Hematopoietic multipotent progenitor cell treated with erythropoietin and hydrocortisone succinate and interleukin-3 and kit ligand, for 6 days (in vitro differentiated cells): ENCODE data around the gene INVS.
"Not testable (repeated sequence)": the region's sequence is repeated elsewhere in the genome, so short reads cannot be mapped to it uniquely, and the experiment has no call there.

Source experiments
- DNase-seq: peaks from one replicate; pipeline ENCODE4 v3.0.0-alpha.2; 2015

INVS gene

GRCh38 chr9:100098887-100099721, at the start of gene INVS, which contains the start of gene ERP44:
Gene INVS (plus strand): TSS chr9:100099243. CDS start chr9:100104522, 5,279 bp downstream.
Gene ERP44 (minus strand): TSS chr9:100099000. CDS start chr9:100098840, 160 bp downstream.
- peak; percentile 100 for DNase-seq

GRCh38 chr9:100049551-100049950, 49.5 kb upstream of the INVS start:
- DNase-seq = no peak

GRCh38 chr9:100052375-100052774, 46.7 kb upstream of the INVS start:
- DNase-seq = peak; percentile 9

GRCh38 chr9:100056561-100056960, 42.5 kb upstream of the INVS start:
- no peak for DNase-seq

- DNase-seq = no peak
Observed at GRCh38 chr9:100057624-100058023, 41.4 kb upstream of the INVS start.

- no peak for DNase-seq
Observed at GRCh38 chr9:100058699-100059579, 40.1 kb upstream of the INVS start.

GRCh38 chr9:100062683-100063082, 36.4 kb upstream of the INVS start:
- not testable (repeated sequence) for DNase-seq

- no peak for DNase-seq
Observed at GRCh38 chr9:100063185-100063584, 35.9 kb upstream of the INVS start.

- DNase-seq = no peak
Observed at GRCh38 chr9:100064872-100065581, 34.0 kb upstream of the INVS start.

GRCh38 chr9:100066539-100066938, 32.5 kb upstream of the INVS start:
- DNase-seq = peak; percentile 33

GRCh38 chr9:100067990-100068389, 31.1 kb upstream of the INVS start:
- not testable (repeated sequence) for DNase-seq

GRCh38 chr9:100069068-100069467, 30.0 kb upstream of the INVS start:
- not testable (repeated sequence) for DNase-seq

- peak; percentile 85 for DNase-seq
Observed at GRCh38 chr9:100070104-100071041, 28.7 kb upstream of the INVS start.

GRCh38 chr9:100071271-100071670, 27.8 kb upstream of the INVS start:
- no peak for DNase-seq

- DNase-seq = no peak
Observed at GRCh38 chr9:100072805-100073204, 26.2 kb upstream of the INVS start.

- no peak for DNase-seq
Observed at GRCh38 chr9:100074093-100074492, 24.9 kb upstream of the INVS start.

- no peak for DNase-seq
Observed at GRCh38 chr9:100074989-100075388, 24.1 kb upstream of the INVS start.

GRCh38 chr9:100076256-100076655, 22.8 kb upstream of the INVS start:
- DNase-seq = not testable (repeated sequence)

GRCh38 chr9:100082782-100083181, 16.3 kb upstream of the INVS start:
- no peak for DNase-seq

GRCh38 chr9:100083448-100084127, 15.5 kb upstream of the INVS start:
- DNase-seq = no peak

- peak; percentile 89 for DNase-seq
Observed at GRCh38 chr9:100084128-100084453, 15.0 kb upstream of the INVS start.
